Vagina (tissue), 2 donors: ENCODE measurements around the gene PCCB.

Experiments
- CTCF ChIP-seq, 3 experiments: fragments of 450-650 bp in 2 of 3; fragments of 200-600 bp in 1 of 3; sonication (generic) in 1 of 3; IDR thresholded peaks; one replicate each; pipeline ENCODE4 v1.5.1; 2017 to 2019; ENCODE audit warnings: antibody characterized with exemption in 3 of 3, mild to moderate bottlenecking in 2 of 3, moderate library complexity in 2 of 3
- POLR2A ChIP-seq, 2 donors: fragments of 450-650 bp; IDR thresholded peaks; one replicate each; pipeline ENCODE4 v1.6.1; 2017; ENCODE audit warnings: antibody characterized with exemption in 2 of 2, mild to moderate bottlenecking in 2 of 2, moderate library complexity in 2 of 2

- TF ChIP-seq POLR2A (IDR thresholded peaks at IDR 0.05): no peak
- no peak for TF ChIP-seq CTCF (IDR thresholded peaks at IDR 0.05)
Observed at GRCh38 chr3:136207489-136208115, 42.5 kb upstream of the PCCB start.
